Ascending aorta (tissue), 2 donors: ENCODE results near the gene NCOA6. TPM values are rescaled to one million over a fixed set of nuclear protein-coding genes. Genes with fewer than 3 reads are reported as not detected.
"Not testable (repeated sequence)": the region's sequence is repeated elsewhere in the genome, so short reads cannot be mapped to it uniquely, and the experiment has no call there.

Source experiments
- DNase-seq, 2 donors: peaks; one replicate each; pipeline ENCODE4 v3.0.0-alpha.2; 2019; ENCODE audit warnings: low spot score in 2 of 2
- H3K27ac ChIP-seq, 2 donors: fragments of 200-600 bp; sonication (generic); one replicate each; pipeline ENCODE4 v1.5.1; 2016 to 2017; ENCODE audit warnings: mild to moderate bottlenecking in 1 of 2
- H3K27me3 ChIP-seq: fragments of 200-600 bp; sonication (generic); one replicate; pipeline ENCODE4 v1.5.1; 2017
- H3K36me3 ChIP-seq, 2 donors: fragments of 200-600 bp; sonication (generic); one replicate each; pipeline ENCODE4 v1.5.1; 2016
- H3K4me1 ChIP-seq, 2 donors: fragments of 200-600 bp; sonication (generic); one replicate each; pipeline ENCODE4 v1.5.1; 2016 to 2017; ENCODE audit warnings: mild to moderate bottlenecking in 1 of 2
- H3K4me3 ChIP-seq, 2 donors: fragments of 200-600 bp; sonication (generic); one replicate each; pipeline ENCODE4 v1.5.1; 2016 to 2017; ENCODE audit warnings: mild to moderate bottlenecking in 1 of 2
- H3K9me3 ChIP-seq, 2 donors: fragments of 200-600 bp; sonication (generic); one replicate each; pipeline ENCODE4 v1.5.1; 2016
- intact Hi-C: fragments of 100-400 bp; cut with DNase I; formaldehyde crosslinking; loops from one replicate; pipeline ENCODE4 v1.15.1; 2023
- total RNA-seq: library from RNA; depleted of rRNA; stranded (reverse); fragments of >200 nt; gene quantifications from one replicate; pipeline ENCODE4 v1.1.0, GENCODE V29; 2016
- TF ChIP-seq, protein P1 (sequence below), 3 experiments: fragments of 200-600 bp in 2 of 3; fragments of 450-650 bp in 1 of 3; sonication (generic) in 2 of 3; IDR thresholded peaks; one replicate each; pipeline ENCODE4 v1.5.1; 2016 to 2019; ENCODE audit warnings: antibody characterized with exemption in 3 of 3, mild to moderate bottlenecking in 1 of 3, moderate library complexity in 1 of 3

NCOA6 gene
- total RNA-seq, 1 donor from 2014 or later, result 21.6 TPM

- Histone ChIP-seq H3K4me3 (no peak overlapping the region), H3K36me3 (peaks cover 10 to 18% of the 10 kb centered on the region in 2 donors), H3K27ac (no peak overlapping the region), H3K4me1 (no peaks in the 10 kb centered on the region), H3K27me3 (no peaks in the 10 kb centered on the region), H3K9me3 (no peaks in the 10 kb centered on the region)
- TF ChIP-seq, protein P1, sequence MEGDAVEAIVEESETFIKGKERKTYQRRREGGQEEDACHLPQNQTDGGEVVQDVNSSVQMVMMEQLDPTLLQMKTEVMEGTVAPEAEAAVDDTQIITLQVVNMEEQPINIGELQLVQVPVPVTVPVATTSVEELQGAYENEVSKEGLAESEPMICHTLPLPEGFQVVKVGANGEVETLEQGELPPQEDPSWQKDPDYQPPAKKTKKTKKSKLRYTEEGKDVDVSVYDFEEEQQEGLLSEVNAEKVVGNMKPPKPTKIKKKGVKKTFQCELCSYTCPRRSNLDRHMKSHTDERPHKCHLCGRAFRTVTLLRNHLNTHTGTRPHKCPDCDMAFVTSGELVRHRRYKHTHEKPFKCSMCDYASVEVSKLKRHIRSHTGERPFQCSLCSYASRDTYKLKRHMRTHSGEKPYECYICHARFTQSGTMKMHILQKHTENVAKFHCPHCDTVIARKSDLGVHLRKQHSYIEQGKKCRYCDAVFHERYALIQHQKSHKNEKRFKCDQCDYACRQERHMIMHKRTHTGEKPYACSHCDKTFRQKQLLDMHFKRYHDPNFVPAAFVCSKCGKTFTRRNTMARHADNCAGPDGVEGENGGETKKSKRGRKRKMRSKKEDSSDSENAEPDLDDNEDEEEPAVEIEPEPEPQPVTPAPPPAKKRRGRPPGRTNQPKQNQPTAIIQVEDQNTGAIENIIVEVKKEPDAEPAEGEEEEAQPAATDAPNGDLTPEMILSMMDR (IDR thresholded peaks at IDR 0.05), result no peak
- no peak for DNase-seq
- intact Hi-C loops, result no loop called here
Measured at GRCh38 chr20:34781220-34781619, 44.2 kb downstream of the NCOA6 start.

DNA sequence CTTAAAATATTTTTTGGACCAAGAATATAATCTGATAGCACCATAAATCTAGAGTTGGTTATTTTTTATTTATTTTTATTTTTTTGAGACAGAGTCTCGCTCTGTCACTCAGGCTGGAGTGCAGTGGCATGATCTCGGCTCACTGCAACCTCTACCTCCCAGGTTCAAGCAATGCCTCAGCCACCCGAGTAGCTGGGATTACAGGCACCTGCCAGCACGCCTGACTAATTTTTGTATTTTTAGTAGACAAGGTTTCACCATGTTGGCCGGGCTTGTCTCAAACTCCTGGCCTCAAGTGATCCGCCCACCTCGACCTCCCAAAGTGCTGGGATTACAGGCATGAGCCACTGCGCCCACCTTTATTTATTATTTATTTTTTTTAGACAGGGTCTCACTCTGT lies 45.2 kb downstream of the NCOA6 start:
- DNase-seq, H3K27me3 ChIP-seq, H3K4me3 ChIP-seq, H3K27ac ChIP-seq, intact Hi-C loops, H3K4me1 ChIP-seq, H3K9me3 ChIP-seq: not testable (repeated sequence)
- peaks cover 16 to 25% of the 10 kb centered on the region in 2 donors for H3K36me3 ChIP-seq

DNA sequence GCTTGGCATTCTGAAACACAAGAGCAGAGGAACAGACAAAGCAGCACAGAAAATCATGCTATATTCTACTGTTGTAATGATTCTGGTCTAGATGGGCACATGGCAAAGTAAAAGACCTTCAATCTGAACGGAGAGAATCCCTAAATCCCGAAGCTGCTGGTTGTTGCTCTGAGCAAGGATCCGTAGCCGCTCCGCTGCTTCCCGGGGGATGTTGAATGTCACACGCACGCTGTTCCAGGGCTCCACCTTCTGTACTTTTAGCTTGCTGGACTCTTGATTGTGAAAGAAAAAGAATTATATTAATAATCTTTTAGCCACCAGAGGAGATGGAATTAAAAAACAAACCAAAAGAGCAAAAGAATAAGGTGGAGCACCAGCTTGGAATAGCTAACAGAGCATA lies 49.3 kb downstream of the NCOA6 start:
- Histone ChIP-seq H3K27ac (no peak overlapping the region), H3K4me3 (no peak overlapping the region), H3K36me3 (peaks cover 38 to 56% of the 10 kb centered on the region in 2 donors), H3K27me3 (no peaks in the 10 kb centered on the region), H3K4me1 (no peaks in the 10 kb centered on the region), H3K9me3 (no peaks in the 10 kb centered on the region)
- intact Hi-C loops, result no loop called here
- TF ChIP-seq, protein P1 (IDR thresholded peaks at IDR 0.05), result no peak
- no peak for DNase-seq

- TF ChIP-seq, protein P1 (IDR thresholded peaks at IDR 0.05), result no peak
- H3K27me3 ChIP-seq, result no peaks in the 10 kb centered on the region
- H3K4me3 ChIP-seq, result no peak overlapping the region
- H3K27ac ChIP-seq, result no peak overlapping the region
- intact Hi-C loops, result no loop called here
- H3K36me3 ChIP-seq, result peaks cover 33 to 58% of the 10 kb centered on the region in 2 donors
- H3K4me1 ChIP-seq, result no peaks in the 10 kb centered on the region
- H3K9me3 ChIP-seq, result no peaks in the 10 kb centered on the region
- no peak for DNase-seq
Measured at GRCh38 chr20:34774886-34775285, 50.6 kb downstream of the NCOA6 start.

DNA sequence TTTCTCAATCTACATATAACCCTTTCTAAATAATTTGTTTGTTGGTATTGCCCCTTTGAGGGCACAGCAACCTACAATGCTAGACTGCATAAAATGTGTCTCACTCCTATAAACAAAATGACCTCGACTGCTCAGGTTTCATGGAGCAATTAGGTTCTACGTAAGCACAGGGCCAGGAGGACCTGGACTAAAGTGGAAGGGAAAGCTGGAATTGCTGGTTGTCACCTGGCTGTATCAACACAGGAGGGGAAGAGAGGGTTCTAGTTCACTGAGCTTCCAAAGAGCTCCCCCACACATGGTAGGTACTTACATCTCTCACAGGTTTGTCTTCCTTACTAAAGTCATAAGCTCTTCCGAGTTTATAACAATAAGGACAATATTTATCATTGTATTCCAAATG lies 51.0 kb downstream of the NCOA6 start:
- DNase-seq, result no peak
- no peaks in the 10 kb centered on the region for H3K27me3 ChIP-seq
- H3K9me3 ChIP-seq, result no peaks in the 10 kb centered on the region
- TF ChIP-seq, protein P1 (IDR thresholded peaks at IDR 0.05), result no peak
- no peaks in the 10 kb centered on the region for H3K4me1 ChIP-seq
- intact Hi-C loops, result no loop called here
- H3K36me3 ChIP-seq, result peaks cover 33 to 54% of the 10 kb centered on the region in 2 donors
- no peak overlapping the region for H3K4me3 ChIP-seq
- no peak overlapping the region for H3K27ac ChIP-seq

- TF ChIP-seq, protein P1 (IDR thresholded peaks at IDR 0.05), result no peak
- intact Hi-C loops, result no loop called here
- DNase-seq, result no peak
Measured at GRCh38 chr20:34773726-34774125, 51.7 kb downstream of the NCOA6 start.

More at GRCh38 chr20:34773726-34774125, 51.7 kb downstream of the NCOA6 start:
- peaks cover 31 to 57% of the 10 kb centered on the region in 2 donors for H3K36me3 ChIP-seq
- H3K27ac ChIP-seq, result no peak overlapping the region
- H3K27me3 ChIP-seq, result no peaks in the 10 kb centered on the region
- no peaks in the 10 kb centered on the region for H3K4me1 ChIP-seq
- H3K4me3 ChIP-seq, result no peak overlapping the region
- H3K9me3 ChIP-seq, result no peaks in the 10 kb centered on the region
